ENCODE measurements around the gene FMNL3.

The FMNL3 gene

DNA sequence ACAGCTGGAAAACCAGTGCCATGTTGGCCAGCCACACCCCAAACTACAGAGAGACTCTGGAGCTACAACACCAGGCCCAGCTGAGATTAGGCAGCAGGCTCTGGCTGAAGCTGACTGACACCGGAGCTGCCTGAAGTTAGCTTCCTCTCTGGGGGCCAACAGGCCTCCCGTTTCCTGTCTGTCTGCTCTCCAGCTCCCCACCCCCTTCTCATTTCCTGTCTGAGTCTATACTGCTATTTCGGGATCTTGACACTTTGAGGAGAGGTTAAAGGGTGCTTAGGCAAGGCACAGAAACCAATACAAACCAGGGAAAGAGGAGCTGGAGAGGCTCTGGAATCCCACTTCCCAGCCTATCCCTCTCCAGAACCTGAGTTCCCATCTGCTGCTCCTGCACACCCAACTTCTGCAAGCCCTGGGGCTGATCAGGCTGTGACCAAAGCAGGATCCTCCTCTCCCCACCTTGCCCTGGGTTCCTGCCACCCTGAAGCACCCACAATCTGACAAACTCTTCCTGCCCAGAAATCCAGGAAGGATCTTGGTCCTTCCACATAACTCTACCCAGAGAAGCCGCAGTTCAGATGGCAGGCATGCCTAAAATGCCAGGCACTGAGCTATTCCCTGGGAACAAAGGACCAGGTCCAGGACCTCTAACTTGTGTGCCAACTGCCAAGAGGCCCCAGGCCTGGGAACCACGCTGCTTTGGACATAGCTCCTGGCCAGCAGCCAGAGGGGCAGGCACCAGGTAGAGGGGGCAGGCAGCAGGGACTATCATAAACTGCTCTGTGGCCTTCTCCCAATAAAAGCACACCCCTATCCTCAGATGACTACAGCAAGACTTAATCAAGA is 44.0 kb downstream of the FMNL3 start:
- Histone ChIP-seq H3K4me1 (ENCODE audit: low read length) (peaks cover 55% of the 10 kb centered on the region), H3K36me3 (replicated peaks; ENCODE audit: insufficient read depth, low read length) (no peaks in the 10 kb centered on the region), H3F3A (ENCODE audit: insufficient read depth, low read length) (peaks cover 32% of the 10 kb centered on the region), H4K20me1 (ENCODE audit: insufficient read depth, low read length) (no peaks in the 10 kb centered on the region), H3K4me2 (ENCODE audit: low read depth, low read length) (peak overlapping the region; percentile 84), H3K9me3 (replicated peaks; ENCODE audit: insufficient read depth, low read length) (no peaks in the 10 kb centered on the region), H3K79me2 (ENCODE audit: low read length) (no peaks in the 10 kb centered on the region), H3K27ac (ENCODE audit: low read length) (peak overlapping the region; percentile 86), H3K9ac (ENCODE audit: low read length) (peak overlapping the region; percentile 38), H3K9me2 (replicated peaks; ENCODE audit: insufficient read depth, low read length) (no peaks in the 10 kb centered on the region), H3K4me3 (ENCODE audit: low read length) (peak overlapping the region; percentile 8; the same call in 1 of the 2 replicates), H3K27me3 (replicated peaks; ENCODE audit: insufficient read depth, low read length) (no peaks in the 10 kb centered on the region), H2AFZ (ENCODE audit: low read length) (no peak overlapping the region)
- TF ChIP-seq EZH2phosphoT487 (IDR thresholded peaks at IDR 0.05; ENCODE audit: low read length) (no peak), EZH2 (optimal IDR thresholded peaks at IDR 0.05; ENCODE audit: low read depth, low read length) (no peak)
- TF ChIP-seq, protein P1, sequence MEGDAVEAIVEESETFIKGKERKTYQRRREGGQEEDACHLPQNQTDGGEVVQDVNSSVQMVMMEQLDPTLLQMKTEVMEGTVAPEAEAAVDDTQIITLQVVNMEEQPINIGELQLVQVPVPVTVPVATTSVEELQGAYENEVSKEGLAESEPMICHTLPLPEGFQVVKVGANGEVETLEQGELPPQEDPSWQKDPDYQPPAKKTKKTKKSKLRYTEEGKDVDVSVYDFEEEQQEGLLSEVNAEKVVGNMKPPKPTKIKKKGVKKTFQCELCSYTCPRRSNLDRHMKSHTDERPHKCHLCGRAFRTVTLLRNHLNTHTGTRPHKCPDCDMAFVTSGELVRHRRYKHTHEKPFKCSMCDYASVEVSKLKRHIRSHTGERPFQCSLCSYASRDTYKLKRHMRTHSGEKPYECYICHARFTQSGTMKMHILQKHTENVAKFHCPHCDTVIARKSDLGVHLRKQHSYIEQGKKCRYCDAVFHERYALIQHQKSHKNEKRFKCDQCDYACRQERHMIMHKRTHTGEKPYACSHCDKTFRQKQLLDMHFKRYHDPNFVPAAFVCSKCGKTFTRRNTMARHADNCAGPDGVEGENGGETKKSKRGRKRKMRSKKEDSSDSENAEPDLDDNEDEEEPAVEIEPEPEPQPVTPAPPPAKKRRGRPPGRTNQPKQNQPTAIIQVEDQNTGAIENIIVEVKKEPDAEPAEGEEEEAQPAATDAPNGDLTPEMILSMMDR (IDR thresholded peaks at IDR 0.05; ENCODE audit: low read length), result no peak
- peak; percentile 88 for DNase-seq

DNA sequence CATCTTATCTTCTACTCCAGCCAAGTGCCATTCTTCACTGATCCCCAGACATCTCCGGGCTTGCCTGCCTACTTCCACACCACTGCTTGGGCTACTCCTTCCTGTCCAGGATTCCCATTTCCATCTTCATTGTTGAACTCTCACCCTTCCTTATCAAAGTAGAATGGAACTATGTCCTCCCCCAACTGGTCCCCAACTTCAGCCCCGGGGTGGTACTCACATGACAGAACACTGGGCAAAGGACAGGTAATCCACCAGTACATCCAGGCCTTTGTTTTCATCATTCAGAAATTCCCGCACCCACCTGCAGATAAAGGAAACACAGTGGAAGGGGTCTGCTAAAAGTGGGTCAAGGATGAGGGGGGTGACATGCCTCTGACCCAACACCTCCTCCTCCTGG is 45.5 kb downstream of the FMNL3 start:
- Histone ChIP-seq H3K27ac (ENCODE audit: low read length) (peak overlapping the region; percentile 56; the same call in 1 of the 2 replicates), H4K20me1 (ENCODE audit: insufficient read depth, low read length) (no peaks in the 10 kb centered on the region), H3K9ac (ENCODE audit: low read length) (no peak overlapping the region), H3K27me3 (replicated peaks; ENCODE audit: insufficient read depth, low read length) (no peaks in the 10 kb centered on the region), H3K4me3 (ENCODE audit: low read length) (no peak overlapping the region), H3K9me3 (replicated peaks; ENCODE audit: insufficient read depth, low read length) (no peaks in the 10 kb centered on the region), H3K4me1 (ENCODE audit: low read length) (peaks cover 55% of the 10 kb centered on the region), H3K9me2 (replicated peaks; ENCODE audit: insufficient read depth, low read length) (no peaks in the 10 kb centered on the region), H3F3A (ENCODE audit: insufficient read depth, low read length) (peaks cover 32% of the 10 kb centered on the region), H2AFZ (ENCODE audit: low read length) (no peak overlapping the region), H3K4me2 (ENCODE audit: low read depth, low read length) (peak overlapping the region; percentile 56; the same call in 1 of the 2 replicates), H3K36me3 (replicated peaks; ENCODE audit: insufficient read depth, low read length) (no peaks in the 10 kb centered on the region), H3K79me2 (ENCODE audit: low read length) (no peaks in the 10 kb centered on the region)
- DNase-seq, result no peak
- TF ChIP-seq EZH2phosphoT487 (IDR thresholded peaks at IDR 0.05; ENCODE audit: low read length) (no peak), EZH2 (optimal IDR thresholded peaks at IDR 0.05; ENCODE audit: low read depth, low read length) (no peak)
- TF ChIP-seq, protein P1 (IDR thresholded peaks at IDR 0.05; ENCODE audit: low read length), result no peak

DNA sequence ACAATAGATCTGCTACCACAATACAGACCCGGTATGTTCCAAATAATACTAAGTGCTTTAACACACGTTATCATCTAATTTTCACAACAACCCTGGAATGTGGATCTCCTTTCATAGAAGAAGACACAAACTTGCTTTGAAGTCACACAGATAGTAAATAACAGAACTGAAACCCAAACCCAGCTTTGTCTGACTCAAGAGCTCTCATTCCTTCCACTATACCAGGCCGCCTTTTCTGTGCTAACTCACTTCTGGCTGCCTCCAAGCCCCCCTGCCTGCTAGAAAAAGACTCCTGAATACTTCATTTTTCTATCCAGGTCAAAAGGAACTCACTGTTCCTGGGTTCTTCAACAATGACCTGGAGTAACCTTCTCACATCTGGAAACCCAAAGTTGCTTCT is 46.0 kb downstream of the FMNL3 start:
- Histone ChIP-seq H3K79me2 (ENCODE audit: low read length) (no peaks in the 10 kb centered on the region), H3K9me3 (replicated peaks; ENCODE audit: insufficient read depth, low read length) (no peaks in the 10 kb centered on the region), H3K9me2 (replicated peaks; ENCODE audit: insufficient read depth, low read length) (no peaks in the 10 kb centered on the region), H3K36me3 (replicated peaks; ENCODE audit: insufficient read depth, low read length) (no peaks in the 10 kb centered on the region), H3K4me2 (ENCODE audit: low read depth, low read length) (peak overlapping the region; percentile 56), H2AFZ (ENCODE audit: low read length) (no peak overlapping the region), H3K27me3 (replicated peaks; ENCODE audit: insufficient read depth, low read length) (no peaks in the 10 kb centered on the region), H3K27ac (ENCODE audit: low read length) (peak overlapping the region; percentile 56; the same call in 1 of the 2 replicates), H4K20me1 (ENCODE audit: insufficient read depth, low read length) (no peaks in the 10 kb centered on the region), H3K4me1 (ENCODE audit: low read length) (peaks cover 55% of the 10 kb centered on the region), H3K9ac (ENCODE audit: low read length) (no peak overlapping the region), H3F3A (ENCODE audit: insufficient read depth, low read length) (peaks cover 32% of the 10 kb centered on the region), H3K4me3 (ENCODE audit: low read length) (no peak overlapping the region)
- TF ChIP-seq EZH2phosphoT487 (IDR thresholded peaks at IDR 0.05; ENCODE audit: low read length), result no peak
- no peak for TF ChIP-seq EZH2 (optimal IDR thresholded peaks at IDR 0.05; ENCODE audit: low read depth, low read length)
- TF ChIP-seq, protein P1 (IDR thresholded peaks at IDR 0.05; ENCODE audit: low read length), result no peak
- DNase-seq, result peak; percentile 55

All from MM.1S (cell line).